Measurements from ENCODE around the gene KCTD1. TPM values are rescaled to one million over a fixed set of nuclear protein-coding genes. Genes with fewer than 3 reads are reported as not detected.

KCTD1 gene
- total RNA-seq, 1 donor from 2014 or later, result 11.9 TPM

DNA sequence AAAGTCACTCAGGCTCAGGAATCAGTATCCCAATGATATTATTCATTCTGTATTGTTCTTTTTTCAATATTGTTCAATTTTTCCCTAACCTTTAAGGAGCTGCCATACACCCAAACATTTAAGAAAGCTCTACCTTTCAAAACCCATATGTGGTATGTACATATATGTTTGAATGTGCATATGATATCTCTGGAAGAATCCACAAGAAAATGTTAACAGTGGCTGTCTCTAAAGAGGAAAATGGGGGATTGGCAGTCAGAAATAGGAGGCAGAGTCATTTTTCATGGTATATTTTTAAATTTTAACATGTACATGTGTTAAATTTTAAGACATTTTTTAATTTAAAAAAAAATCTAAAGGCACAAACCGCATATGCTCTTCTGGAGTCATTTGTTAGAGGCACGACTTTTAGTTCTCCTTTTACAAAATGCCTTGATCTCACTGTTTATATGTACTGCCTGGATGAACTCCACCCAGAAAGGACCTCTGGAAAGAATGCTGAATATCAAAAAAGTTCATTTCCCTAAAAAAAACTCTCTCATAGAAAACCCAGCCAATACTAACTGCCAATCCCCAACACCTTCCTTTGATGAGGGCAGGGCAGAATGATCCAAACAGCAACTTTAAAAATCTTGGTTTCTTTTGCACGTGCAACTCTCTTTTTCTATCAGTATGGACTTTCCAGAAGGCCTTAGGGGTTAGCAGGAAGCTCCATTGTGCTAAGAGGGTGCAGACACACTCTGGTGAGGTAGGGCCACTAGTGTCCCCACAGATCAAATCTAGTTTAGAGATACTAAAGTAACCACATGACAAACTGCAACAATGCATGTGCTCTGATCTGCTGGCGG is 23.6 kb downstream of the KCTD1 start:
- no peak for DNase-seq (ENCODE audit: extremely low read depth, low read depth, low spot score)

DNA sequence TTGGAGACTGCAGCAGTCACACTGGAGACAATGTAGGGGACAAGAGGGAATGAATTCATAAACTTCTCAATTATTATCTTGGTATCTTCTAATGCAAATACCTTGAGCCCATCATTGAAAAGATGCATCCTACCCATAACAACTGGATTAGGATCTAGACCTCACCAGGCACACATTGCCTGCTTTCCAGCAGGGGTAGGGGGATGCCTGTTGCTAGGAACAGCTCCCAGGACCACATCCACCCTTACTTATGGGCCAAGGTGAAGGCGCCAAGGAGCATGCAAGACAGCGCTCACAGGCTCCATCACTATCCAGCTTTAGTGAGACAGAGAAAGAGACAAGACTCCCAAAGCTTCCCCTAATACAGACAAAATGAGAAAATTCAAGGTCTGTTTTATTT is 24.4 kb downstream of the KCTD1 start:
- DNase-seq (ENCODE audit: extremely low read depth, low read depth, low spot score), result no peak

DNA sequence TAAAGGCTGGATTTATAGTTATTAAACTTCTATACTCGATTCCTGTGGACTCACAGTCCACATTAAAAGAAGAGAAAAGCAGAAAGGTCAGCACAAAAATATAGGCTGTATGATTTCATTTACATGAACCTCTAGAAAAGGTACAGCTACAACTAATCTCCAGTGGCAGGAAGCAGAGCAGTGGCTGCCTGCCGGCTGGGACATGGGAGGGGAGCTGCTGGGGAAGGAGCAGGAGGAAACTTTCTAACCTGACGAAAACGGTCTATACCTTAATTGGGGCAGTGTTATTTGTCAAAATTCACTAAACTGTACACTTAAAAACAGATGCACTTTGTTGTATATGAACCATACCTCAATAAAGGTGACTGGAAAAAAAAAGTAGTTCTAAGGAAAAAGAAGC is 26.7 kb downstream of the KCTD1 start:
- no peak for DNase-seq (ENCODE audit: extremely low read depth, low read depth, low spot score)

DNA sequence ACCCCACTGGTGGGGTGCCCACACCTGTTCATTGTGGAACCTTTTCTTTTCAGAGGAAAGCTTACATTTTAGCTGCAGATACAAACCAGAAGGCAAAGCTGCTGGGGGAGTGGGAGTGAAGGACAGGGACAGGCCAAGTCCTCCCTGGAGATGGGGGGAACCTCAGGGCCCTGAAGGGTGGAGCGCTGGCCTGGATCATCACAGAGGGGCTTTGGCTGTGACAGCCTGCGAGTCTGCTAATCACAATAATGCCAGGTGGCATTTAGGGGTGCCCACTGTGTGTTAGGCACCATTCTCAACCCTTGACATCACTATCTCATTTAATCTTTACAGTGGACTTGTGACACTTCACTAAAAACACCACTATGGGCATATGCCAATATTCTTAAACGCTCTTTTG is 27.4 kb downstream of the KCTD1 start:
- no peak for DNase-seq (ENCODE audit: extremely low read depth, low read depth, low spot score)

DNA sequence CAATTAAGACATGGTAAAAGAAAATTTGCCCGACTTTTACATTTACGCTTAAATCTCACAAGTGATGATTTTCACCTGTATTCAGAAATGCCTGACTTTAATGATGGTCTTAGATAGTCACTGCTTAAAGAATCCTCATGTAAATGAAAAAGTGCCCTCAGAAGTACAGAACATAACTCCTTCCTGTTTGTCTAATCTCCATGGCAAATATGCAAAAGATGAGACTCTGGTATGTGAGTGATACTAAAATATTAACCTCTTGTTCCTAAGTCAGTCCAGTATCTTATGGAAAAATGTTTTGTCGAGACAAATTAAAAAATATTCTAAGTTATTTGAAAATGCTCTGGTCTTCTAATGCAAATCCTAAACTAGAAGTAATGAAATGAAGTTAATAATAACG is 29.2 kb downstream of the KCTD1 start:
- no peak for DNase-seq (ENCODE audit: extremely low read depth, low read depth, low spot score)

GRCh38 chr18:26516964-26517363 is 31.4 kb downstream of the KCTD1 start:
- no peak for DNase-seq (ENCODE audit: extremely low read depth, low read depth, low spot score)

GRCh38 chr18:26515643-26516487 is 32.5 kb downstream of the KCTD1 start:
- no peak for DNase-seq (ENCODE audit: extremely low read depth, low read depth, low spot score)

- DNase-seq (ENCODE audit: extremely low read depth, low read depth, low spot score), result no peak
Observed at GRCh38 chr18:26511339-26512071, 36.8 kb downstream of the KCTD1 start.

GRCh38 chr18:26510337-26510736 is 38.0 kb downstream of the KCTD1 start:
- no peak for DNase-seq (ENCODE audit: extremely low read depth, low read depth, low spot score)

- DNase-seq (ENCODE audit: extremely low read depth, low read depth, low spot score), result no peak
Observed at GRCh38 chr18:26506012-26506411, 42.3 kb downstream of the KCTD1 start.

DNA sequence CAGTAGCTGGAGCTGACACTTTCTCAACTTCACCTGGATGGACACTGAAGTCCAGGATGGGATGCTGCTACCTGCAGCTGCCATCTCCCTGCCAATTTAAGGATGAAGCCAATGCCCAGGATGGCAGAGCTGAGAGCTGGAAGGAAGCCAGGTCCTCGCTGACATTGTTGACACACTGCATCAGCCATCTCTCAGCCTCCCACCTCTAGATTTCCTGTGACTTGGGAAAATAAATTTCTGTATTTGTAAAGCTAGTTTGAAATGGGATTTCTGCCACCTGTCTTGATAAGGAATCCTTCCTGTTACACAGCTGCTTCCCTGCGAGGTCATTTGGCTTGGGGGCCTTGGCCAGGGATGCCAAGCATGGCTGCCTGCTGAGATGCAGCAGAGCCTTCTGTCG is 43.5 kb downstream of the KCTD1 start:
- DNase-seq (ENCODE audit: extremely low read depth, low read depth, low spot score), result no peak

- DNase-seq (ENCODE audit: extremely low read depth, low read depth, low spot score), result no peak
Observed at GRCh38 chr18:26503382-26503781, 45.0 kb downstream of the KCTD1 start.

GRCh38 chr18:26502823-26503222 is 45.5 kb downstream of the KCTD1 start:
- DNase-seq (ENCODE audit: extremely low read depth, low read depth, low spot score), result no peak

DNA sequence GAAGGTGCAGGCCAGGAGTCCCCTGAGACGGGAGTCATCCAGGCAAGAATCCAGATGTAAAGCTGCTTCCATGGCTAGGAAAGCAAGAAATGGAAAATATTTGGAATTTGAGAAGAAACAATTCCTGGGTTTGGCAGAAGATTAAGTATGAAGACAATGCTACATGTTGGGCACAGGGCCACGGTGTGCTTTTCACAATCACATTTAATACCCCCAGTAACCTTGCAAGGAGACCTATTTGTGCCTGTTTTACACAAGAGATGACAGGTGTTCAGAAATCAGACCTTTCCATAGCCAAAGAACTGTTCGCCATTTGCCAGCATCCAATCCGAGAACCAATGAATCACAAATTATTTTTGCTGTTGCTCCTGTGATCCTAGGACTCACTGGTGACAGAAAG is 50.5 kb downstream of the KCTD1 start:
- DNase-seq (ENCODE audit: extremely low read depth, low read depth, low spot score), result no peak

DNA sequence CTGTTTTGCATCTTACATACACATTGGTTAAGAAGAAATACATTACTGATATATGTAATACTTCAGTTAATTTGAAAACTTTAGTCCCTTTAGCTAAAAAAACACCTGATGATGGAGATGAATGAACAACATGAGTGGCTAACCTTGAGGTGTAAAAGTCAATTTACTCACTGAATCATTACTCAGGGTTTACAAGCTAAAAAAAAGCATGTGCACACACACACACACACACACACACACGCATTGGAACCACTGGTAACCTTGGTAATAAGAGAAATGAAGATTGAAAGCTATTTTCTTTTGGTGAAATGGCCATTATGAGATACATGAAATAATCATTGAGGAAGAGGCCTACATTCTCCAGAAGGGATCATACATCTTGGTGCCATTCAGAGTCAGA is 51.8 kb downstream of the KCTD1 start:
- DNase-seq (ENCODE audit: extremely low read depth, low read depth, low spot score), result no peak

DNA sequence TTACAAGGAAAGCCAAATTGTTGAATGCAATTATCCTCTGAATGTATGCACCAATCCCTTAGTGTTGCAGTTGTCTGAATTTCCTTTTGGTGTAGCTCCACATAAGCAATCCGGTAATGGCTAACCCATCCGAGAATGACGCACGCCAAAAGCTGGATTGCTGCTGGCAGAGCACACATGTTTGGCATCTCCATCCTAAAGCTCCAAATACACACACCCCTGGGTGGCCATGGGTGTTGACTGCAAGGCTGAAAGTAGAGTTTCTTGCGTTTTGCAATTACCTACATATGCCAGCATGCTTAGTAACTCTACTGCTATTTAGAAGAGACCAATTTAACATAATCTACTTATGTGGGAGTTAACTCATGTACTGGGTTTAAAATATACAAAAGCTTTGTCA is 53.1 kb downstream of the KCTD1 start:
- DNase-seq (ENCODE audit: extremely low read depth, low read depth, low spot score), result no peak

DNA sequence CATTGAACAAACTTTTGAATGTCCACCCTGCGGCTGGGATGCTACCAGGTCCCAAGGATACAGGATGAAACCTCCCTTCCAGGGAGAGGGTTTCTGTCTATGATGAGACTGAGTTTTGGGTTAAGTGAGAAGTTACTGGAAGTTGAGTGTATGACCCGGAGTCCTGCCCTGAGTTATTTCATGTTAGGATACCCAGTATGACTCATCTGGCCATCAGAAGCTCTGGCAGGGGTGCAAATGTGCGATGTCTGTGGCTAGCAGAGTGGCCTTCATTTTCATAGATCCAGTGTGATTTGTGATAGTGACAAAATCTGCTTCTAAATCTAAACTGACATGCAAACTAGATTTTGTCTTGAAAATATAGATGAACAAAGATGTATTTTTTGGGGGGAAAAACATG is 55.3 kb downstream of the KCTD1 start:
- DNase-seq (ENCODE audit: extremely low read depth, low read depth, low spot score), result no peak

DNA sequence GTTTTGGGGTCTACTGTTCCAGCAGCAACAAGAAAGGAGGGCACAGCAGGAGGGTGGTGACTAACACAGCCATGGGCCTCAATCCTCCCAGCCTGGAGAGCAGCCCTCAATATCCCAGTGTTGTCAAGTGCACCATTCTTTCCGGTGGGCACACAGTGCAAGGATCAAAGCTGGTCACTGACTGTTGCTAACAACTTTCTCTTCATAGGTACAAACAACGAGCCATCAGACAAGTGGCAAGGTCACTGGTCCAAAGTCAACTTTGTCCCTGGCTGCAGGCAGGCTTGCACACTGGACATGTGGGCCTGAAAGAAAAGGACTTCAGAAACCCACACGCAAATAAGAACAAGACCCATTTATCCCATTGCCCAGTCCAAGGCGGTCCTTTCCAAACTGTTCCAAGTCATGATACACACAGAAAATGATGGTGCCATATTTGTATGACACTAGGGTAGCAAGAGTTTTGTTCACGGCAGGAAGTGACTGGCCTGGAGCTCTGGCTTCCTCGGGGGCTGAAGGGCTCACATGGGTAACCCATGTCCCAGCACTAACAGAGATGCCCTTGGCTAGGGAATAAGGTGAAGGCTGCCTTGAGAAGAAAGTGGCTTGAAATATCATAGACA is 57.0 kb downstream of the KCTD1 start:
- no peak for DNase-seq (ENCODE audit: extremely low read depth, low read depth, low spot score)

- DNase-seq (ENCODE audit: extremely low read depth, low read depth, low spot score), result no peak
Observed at GRCh38 chr18:26489881-26490280, 58.5 kb downstream of the KCTD1 start.

- no peak for DNase-seq (ENCODE audit: extremely low read depth, low read depth, low spot score)
Observed at GRCh38 chr18:26489191-26489590, 59.2 kb downstream of the KCTD1 start.
